ENCODE results near the gene TMEM59L. TPM values are rescaled to one million over a fixed set of nuclear protein-coding genes. Genes with fewer than 3 reads are reported as not detected.

Gene TMEM59L
- total RNA-seq, 1 experiment from 2014 or later, result 0.71 TPM

DNA sequence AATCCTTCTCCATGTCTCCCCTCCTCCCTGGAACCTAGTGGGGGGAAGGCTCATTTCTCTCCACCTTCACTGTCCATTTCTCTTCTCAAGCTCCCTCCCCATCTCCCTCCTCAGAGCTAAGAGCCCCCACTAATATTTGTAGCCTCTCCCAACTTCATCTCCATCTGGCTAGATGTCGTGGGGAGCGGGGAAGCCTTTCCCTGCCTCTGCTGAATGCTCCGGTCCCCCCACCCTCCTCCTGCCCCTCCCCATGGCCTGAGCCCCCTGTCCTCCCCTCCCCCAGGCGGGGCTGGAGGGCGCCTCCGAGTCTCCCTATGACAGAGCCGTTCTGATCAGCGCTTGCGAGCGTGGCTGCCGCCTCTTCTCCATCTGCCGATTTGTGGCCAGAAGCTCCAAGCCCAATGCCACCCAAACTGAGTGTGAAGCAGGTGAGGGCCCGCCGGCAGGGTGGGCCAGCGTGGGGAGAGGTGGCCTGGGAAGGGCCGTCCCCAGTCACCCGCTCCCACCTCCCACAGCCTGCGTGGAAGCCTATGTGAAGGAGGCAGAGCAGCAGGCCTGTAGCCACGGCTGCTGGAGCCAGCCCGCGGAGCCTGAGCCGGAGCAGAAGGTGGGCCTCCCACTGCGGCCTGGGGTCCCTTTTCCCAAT is 1.0 kb downstream of the TMEM59L start:
- CTCF ChIA-PET, result no interaction called here
- Mint-ChIP-seq H3K27ac (ENCODE audit: unreplicated experiment) (no peak overlapping the region), H3K4me1 (ENCODE audit: low read depth, unreplicated experiment) (peaks cover 7% of the 10 kb centered on the region), H3K36me3 (ENCODE audit: insufficient read depth, unreplicated experiment) (peaks cover 5% of the 10 kb centered on the region), H3K27me3 (ENCODE audit: unreplicated experiment) (peaks cover 70% of the 10 kb centered on the region), H3K4me3 (ENCODE audit: low read depth, unreplicated experiment) (peak overlapping the region; percentile 47), H3K9me3 (ENCODE audit: low read depth, unreplicated experiment) (no peaks in the 10 kb centered on the region)
- no peak for DNase-seq
- intact Hi-C loops (cut with micrococcal nuclease; ENCODE audit: unreplicated experiment), result no loop called here
- TF ChIP-seq, protein P1, sequence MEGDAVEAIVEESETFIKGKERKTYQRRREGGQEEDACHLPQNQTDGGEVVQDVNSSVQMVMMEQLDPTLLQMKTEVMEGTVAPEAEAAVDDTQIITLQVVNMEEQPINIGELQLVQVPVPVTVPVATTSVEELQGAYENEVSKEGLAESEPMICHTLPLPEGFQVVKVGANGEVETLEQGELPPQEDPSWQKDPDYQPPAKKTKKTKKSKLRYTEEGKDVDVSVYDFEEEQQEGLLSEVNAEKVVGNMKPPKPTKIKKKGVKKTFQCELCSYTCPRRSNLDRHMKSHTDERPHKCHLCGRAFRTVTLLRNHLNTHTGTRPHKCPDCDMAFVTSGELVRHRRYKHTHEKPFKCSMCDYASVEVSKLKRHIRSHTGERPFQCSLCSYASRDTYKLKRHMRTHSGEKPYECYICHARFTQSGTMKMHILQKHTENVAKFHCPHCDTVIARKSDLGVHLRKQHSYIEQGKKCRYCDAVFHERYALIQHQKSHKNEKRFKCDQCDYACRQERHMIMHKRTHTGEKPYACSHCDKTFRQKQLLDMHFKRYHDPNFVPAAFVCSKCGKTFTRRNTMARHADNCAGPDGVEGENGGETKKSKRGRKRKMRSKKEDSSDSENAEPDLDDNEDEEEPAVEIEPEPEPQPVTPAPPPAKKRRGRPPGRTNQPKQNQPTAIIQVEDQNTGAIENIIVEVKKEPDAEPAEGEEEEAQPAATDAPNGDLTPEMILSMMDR (IDR thresholded peaks at IDR 0.05; ENCODE audit: unreplicated experiment), result no peak
- BruUV-seq (replicated peaks), result no TSS peak

DNA sequence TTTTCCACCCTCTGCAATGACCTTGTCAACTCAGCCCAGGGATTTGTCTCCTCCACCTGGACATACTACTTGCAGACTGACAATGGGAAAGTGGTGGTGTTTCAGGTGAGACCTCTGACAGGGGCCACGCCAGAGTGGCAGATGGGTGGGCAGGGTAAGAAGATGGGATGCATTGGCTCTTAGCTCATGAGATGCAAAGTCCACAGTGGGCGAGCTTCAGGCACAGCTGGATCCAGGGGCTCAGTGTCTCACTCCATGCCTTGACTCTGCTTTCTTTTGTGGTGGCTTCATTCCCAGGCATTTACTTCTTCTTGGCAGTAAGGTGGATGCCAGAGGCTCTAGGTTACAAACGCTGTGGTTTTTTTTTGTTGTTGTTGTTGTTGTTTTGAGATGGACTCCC is 3.4 kb downstream of the TMEM59L start:
- no peak for DNase-seq
- Mint-ChIP-seq H3K4me3 (ENCODE audit: low read depth, unreplicated experiment) (no peak overlapping the region), H3K9me3 (ENCODE audit: low read depth, unreplicated experiment) (no peaks in the 10 kb centered on the region), H3K27me3 (ENCODE audit: unreplicated experiment) (peaks cover 50% of the 10 kb centered on the region), H3K27ac (ENCODE audit: unreplicated experiment) (no peak overlapping the region), H3K36me3 (ENCODE audit: insufficient read depth, unreplicated experiment) (peaks cover 5% of the 10 kb centered on the region), H3K4me1 (ENCODE audit: low read depth, unreplicated experiment) (peaks cover 4% of the 10 kb centered on the region)
- intact Hi-C loops (cut with micrococcal nuclease; ENCODE audit: unreplicated experiment), result no loop called here
- TF ChIP-seq, protein P1 (IDR thresholded peaks at IDR 0.05; ENCODE audit: unreplicated experiment), result no peak
- BruUV-seq (replicated peaks), result no TSS peak
- CTCF ChIA-PET, result no interaction called here

DNA sequence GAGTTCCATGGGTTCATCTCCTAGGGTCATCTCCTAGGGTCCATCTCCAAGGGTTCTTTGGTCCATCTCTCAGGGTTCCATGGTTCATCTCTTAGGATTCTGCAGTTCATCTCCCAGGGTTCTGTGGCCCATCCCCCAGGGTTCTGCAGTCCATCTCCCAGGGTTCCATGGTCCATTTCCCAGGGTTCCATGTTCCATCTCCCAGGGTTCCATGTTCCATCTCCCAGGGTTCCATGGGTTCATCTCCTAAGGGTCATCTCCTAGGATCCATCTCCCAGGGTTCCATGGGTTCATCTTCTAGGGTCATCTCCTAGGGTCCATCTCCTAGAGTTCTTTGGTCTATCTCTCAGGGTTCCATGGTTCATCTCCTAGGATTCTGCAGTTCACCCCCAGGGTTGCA is 4.9 kb downstream of the TMEM59L start:
- intact Hi-C loops (cut with micrococcal nuclease; ENCODE audit: unreplicated experiment), result no loop called here

DNA sequence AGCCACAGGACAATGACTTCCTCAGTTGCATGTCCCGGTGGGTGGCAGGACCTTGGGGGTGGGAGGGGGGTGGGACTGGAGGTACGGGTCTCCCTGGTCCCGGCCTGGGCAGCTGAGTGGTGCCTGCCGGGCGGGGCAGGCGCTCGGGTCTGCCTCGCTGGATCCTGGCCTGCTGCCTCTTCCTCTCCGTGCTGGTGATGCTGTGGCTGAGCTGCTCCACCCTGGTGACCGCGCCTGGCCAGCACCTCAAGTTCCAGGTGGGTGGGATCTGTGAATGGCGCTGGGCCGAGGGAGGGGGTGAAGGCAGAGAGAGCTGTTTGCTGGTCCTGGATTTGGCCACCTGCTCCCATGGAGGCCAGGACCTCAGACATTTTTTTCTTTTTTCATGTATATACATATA is 5.6 kb downstream of the TMEM59L start:
- CTCF ChIA-PET, result no interaction called here
- TF ChIP-seq, protein P1 (IDR thresholded peaks at IDR 0.05; ENCODE audit: unreplicated experiment), result no peak
- BruUV-seq (replicated peaks), result no TSS peak
- no peak for DNase-seq
- no peak overlapping the region for H3K4me3 Mint-ChIP-seq (ENCODE audit: low read depth, unreplicated experiment)
- no peaks in the 10 kb centered on the region for H3K4me1 Mint-ChIP-seq (ENCODE audit: low read depth, unreplicated experiment)
- no peak overlapping the region for H3K27ac Mint-ChIP-seq (ENCODE audit: unreplicated experiment)
- H3K27me3 Mint-ChIP-seq (ENCODE audit: unreplicated experiment), result peaks cover 28% of the 10 kb centered on the region
- no peaks in the 10 kb centered on the region for H3K9me3 Mint-ChIP-seq (ENCODE audit: low read depth, unreplicated experiment)
- intact Hi-C loops (cut with micrococcal nuclease; ENCODE audit: unreplicated experiment), result no loop called here
- H3K36me3 Mint-ChIP-seq (ENCODE audit: insufficient read depth, unreplicated experiment), result peaks cover 5% of the 10 kb centered on the region

More for the DNA sequence above, 4.9 kb downstream of the TMEM59L start:
- Mint-ChIP-seq H3K4me1 (ENCODE audit: low read depth, unreplicated experiment) (no peaks in the 10 kb centered on the region), H3K36me3 (ENCODE audit: insufficient read depth, unreplicated experiment) (peaks cover 5% of the 10 kb centered on the region), H3K9me3 (ENCODE audit: low read depth, unreplicated experiment) (no peaks in the 10 kb centered on the region), H3K27ac (ENCODE audit: unreplicated experiment) (no peak overlapping the region), H3K27me3 (ENCODE audit: unreplicated experiment) (peaks cover 35% of the 10 kb centered on the region), H3K4me3 (ENCODE audit: low read depth, unreplicated experiment) (no peak overlapping the region)
- TF ChIP-seq, protein P1 (IDR thresholded peaks at IDR 0.05; ENCODE audit: unreplicated experiment), result no peak
- DNase-seq, result no peak
- no TSS peak for BruUV-seq (replicated peaks)
- CTCF ChIA-PET, result no interaction called here
